ENCODE data around the gene LDLRAD4.

GRCh38 chr18:13580351-13580750 is 361.8 kb downstream of the LDLRAD4 start:
- TF ChIP-seq CTCF (IDR thresholded peaks at IDR 0.05) (no peak), POLR2A (IDR thresholded peaks at IDR 0.05) (no peak)

Measured in tibial nerve (tissue), 3 donors.